ENCODE measurements around the gene AKR7A2. TPM values are rescaled to one million over a fixed set of nuclear protein-coding genes. Genes with fewer than 3 reads are reported as not detected.
"Not testable (repeated sequence)": the region's sequence is repeated elsewhere in the genome, so short reads cannot be mapped to it uniquely, and the experiment has no call there.

AKR7A2 gene
- total and polyA plus RNA-seq, 10 of the 15 experiments (the other 5 are each of a cell fraction or from before 2014, with no cell fraction given), result 1.3 to 114 (median 48.0) TPM

GRCh38 chr1:19285366-19285765, 26.6 kb downstream of the AKR7A2 start:
- FAIRE-seq; H3K36me3 ChIP-seq (ENCODE audit: control insufficient read depth in 2 of 2, insufficient read depth in 2 of 2, low read length in 1 of 2); H3K4me1 ChIP-seq (ENCODE audit: control insufficient read depth, insufficient read depth, low read length); SMC1A ChIA-PET (ENCODE audit: uncharacterized antibody, unreplicated experiment); H3K4me2 ChIP-seq (ENCODE audit: control insufficient read depth, insufficient read depth); H2AFZ ChIP-seq (ENCODE audit: control insufficient read depth, low read depth, low read length); intact Hi-C loops (cut with micrococcal nuclease; ENCODE audit: unreplicated experiment); H3K9ac ChIP-seq (ENCODE audit: control insufficient read depth, insufficient read depth, low read length); H3K4me3 ChIP-seq; CTCF ChIA-PET; H3K27ac ChIP-seq (ENCODE audit: control insufficient read depth, insufficient read depth); in situ Hi-C loops (cut with MboI); DNase-seq (ENCODE audit: low read depth, low spot score); H4K20me1 ChIP-seq (ENCODE audit: control insufficient read depth, insufficient read depth); ATAC-seq; POLR2A ChIA-PET; BruUV-seq (replicated peaks); H3K27me3 ChIP-seq (replicated peaks in 1 of 2; ENCODE audit: control insufficient read depth in 2 of 2, insufficient read depth in 2 of 2, low read length in 1 of 2); H3K79me2 ChIP-seq (ENCODE audit: control insufficient read depth, insufficient read depth, low read length); H3K9me3 ChIP-seq (replicated peaks; ENCODE audit: control insufficient read depth, insufficient read depth, low read length): not testable (repeated sequence)
- RAD21 ChIA-PET (ENCODE audit: unreplicated experiment), result interaction anchor here (0.6 kb wide), 1 partner anchor 14 kb away, joined by 3 read pairs; no protein-coding TSS in a partner anchor
- 59% methylated on average over 3 of the region's 3 CpGs for WGBS (ENCODE audit: insufficient coverage, insufficient replicate concordance, low lambda C conversion rate, missing lambda C conversion rate)

- ChIA-PET CTCF (no interaction called here), SMC1A (ENCODE audit: uncharacterized antibody, unreplicated experiment) (no interaction called here), RAD21 (ENCODE audit: unreplicated experiment) (interaction anchor here (0.6 kb wide), 1 partner anchor 13 kb away, joined by 3 read pairs; no protein-coding TSS in a partner anchor), POLR2A (no interaction called here)
- H2AFZ ChIP-seq (ENCODE audit: control insufficient read depth, low read depth, low read length), result no peak overlapping the region
- BruUV-seq (replicated peaks), result no TSS peak
- in situ Hi-C loops (cut with MboI) (no loop called here), intact Hi-C loops (cut with micrococcal nuclease; ENCODE audit: unreplicated experiment) (no loop called here)
- no peaks in the 10 kb centered on the region for H3K36me3 ChIP-seq (ENCODE audit: control insufficient read depth in 2 of 2, insufficient read depth in 2 of 2, low read length in 1 of 2)
- no peak for ATAC-seq
- H3K9me3 ChIP-seq (replicated peaks; ENCODE audit: control insufficient read depth, insufficient read depth, low read length), result no peaks in the 10 kb centered on the region; the same call in 2 of the 3 replicates
- no peak overlapping the region for H3K4me2 ChIP-seq (ENCODE audit: control insufficient read depth, insufficient read depth)
- WGBS (ENCODE audit: insufficient coverage, insufficient replicate concordance, low lambda C conversion rate, missing lambda C conversion rate), result 18% methylated on average over 8 of the region's 8 CpGs
- no peak overlapping the region for H3K9ac ChIP-seq (ENCODE audit: control insufficient read depth, insufficient read depth, low read length)
- no peak overlapping the region for H3K27ac ChIP-seq (ENCODE audit: control insufficient read depth, insufficient read depth)
- no peaks in the 10 kb centered on the region for H3K79me2 ChIP-seq (ENCODE audit: control insufficient read depth, insufficient read depth, low read length)
- no peaks in the 10 kb centered on the region for H4K20me1 ChIP-seq (ENCODE audit: control insufficient read depth, insufficient read depth)
- H3K4me3 ChIP-seq, result no peak overlapping the region
- no peaks in the 10 kb centered on the region for H3K4me1 ChIP-seq (ENCODE audit: control insufficient read depth, insufficient read depth, low read length)
- TF ChIP-seq POLR2A (IDR thresholded peaks at IDR 0.05; ENCODE audit: low read depth, low read length), result no peak
- no peak for TF ChIP-seq RAD21 (IDR thresholded peaks at IDR 0.05; ENCODE audit: insufficient read depth, low read depth, low read length)
- DNase-seq (ENCODE audit: low read depth, low spot score), result no peak
- peaks cover 0 to 2% of the 10 kb centered on the region in 2 experiments; a peak in 2 of 4 replicates for H3K27me3 ChIP-seq (replicated peaks in 1 of 2; ENCODE audit: control insufficient read depth in 2 of 2, insufficient read depth in 2 of 2, low read length in 1 of 2)
- no peak for FAIRE-seq
Measured at GRCh38 chr1:19284881-19285280, 27.1 kb downstream of the AKR7A2 start.
